ENCODE measurements around the gene TMEM259.

Gene TMEM259

DNA sequence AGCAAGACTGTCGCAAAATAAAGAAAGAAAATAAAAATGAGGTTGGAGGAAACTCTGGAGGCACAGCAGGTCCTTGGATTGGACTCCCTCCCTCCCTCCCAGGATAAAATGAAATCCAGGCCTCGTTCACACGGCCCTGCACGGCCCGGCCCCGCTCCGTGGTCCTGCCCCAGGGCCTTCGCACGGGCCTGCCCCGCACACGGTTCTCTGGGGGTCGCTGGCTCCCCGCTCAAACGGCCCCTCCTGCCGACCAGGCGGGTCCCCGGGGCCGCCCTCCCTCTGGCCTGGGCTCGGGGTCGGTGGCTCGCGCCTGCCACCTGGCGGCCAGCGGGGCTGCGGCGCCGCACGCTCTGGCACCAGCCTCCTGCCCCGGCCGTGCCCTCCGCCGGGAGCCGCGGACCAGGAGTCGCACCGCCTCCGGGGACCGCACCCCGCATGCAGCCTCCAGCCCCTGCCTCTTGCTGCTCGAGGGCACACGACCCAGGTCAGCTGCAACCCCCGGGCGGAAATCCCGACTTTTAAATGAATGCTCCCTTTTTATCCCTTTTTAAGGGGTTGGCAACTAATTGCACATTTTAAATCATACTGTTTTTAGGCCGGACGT is 38.3 kb downstream of the TMEM259 start:
- DNase-seq = peak; percentile 37 to 77

DNA sequence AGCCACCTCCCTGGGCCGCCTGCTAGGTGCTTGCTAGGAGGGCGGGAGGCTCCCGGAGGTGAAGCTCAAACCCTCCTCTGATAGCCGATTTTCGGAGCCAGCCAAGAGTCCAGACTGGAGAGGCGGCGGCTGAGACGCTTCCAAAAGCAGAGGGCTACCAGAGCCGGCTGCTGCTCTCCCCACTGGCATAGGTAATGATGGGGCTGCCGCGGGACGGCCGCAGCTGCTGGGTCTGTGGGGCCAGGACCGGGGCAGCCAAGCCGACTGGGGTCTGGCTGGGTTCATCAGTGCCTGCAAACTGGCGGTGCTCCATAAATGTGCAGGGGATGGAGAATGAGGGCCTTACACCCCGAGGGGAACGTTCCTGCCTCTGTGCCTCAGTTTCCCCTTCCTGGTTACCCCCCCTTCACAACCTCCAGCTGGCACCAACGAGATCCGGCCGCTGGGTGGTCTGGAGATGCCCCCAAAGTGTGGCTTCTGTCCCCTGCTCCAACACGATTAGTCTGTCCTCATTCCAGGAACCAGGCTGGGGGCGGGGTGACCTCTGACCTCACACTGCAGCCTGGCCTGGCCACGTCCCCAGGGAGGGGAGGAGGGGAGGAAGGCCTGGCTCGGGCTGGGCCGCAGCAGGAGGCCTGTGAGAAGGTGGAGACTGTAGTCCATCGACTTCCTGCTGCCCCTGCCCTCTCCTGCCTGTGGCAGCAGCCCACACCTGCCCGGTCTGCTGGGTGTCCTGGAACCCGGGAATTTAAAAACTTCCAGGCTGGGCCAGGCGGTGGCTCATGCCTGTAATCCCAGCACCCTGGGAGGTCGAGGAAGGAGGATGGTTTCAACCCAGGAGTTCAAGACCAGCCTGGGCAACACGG is 40.6 kb downstream of the TMEM259 start:
- peak; percentile 14 to 29 for DNase-seq

DNA sequence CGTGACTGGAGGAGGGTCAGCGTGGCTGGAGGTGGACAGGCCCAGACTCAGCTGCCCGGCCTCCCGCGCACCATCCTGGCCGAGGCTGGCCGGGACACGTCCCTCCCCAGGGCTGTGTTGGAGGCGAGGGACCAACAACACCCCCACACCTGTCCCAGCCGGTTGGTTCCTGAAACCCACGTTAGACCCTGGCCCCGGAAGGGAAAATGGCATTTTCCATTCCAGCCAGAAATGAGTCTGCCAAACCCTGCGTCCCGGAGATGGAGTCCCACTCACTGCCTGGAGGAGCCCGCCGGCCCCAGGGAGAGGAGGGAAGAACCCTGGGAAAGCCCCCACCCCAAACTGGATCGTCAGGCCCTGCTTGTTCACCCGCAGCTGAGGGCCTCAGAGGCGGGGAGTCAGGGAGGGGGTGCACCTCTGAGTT is 41.6 kb downstream of the TMEM259 start:
- DNase-seq = peak in 1 of 2 donors; percentile 22

DNA sequence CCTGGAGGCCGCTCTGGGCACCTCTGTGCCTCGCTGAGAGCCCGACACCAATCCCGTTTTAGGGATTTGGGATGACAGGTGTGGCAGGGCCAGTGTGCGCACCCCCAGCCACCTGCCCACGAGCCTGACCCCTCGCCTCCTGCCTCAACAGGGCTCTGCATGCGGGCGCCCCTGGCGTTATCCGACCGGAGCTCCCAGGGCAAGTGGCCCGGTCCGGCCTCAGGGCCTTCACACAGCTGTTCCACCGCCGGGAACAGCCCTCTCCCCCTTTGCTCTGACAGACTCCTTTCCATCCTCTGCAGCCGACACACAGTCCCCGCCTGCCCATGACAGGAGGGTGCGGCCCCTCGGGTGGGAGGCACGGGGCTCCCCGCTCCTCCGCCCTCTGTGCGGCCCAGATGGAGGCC is 43.9 kb downstream of the TMEM259 start:
- no peak for DNase-seq

DNA sequence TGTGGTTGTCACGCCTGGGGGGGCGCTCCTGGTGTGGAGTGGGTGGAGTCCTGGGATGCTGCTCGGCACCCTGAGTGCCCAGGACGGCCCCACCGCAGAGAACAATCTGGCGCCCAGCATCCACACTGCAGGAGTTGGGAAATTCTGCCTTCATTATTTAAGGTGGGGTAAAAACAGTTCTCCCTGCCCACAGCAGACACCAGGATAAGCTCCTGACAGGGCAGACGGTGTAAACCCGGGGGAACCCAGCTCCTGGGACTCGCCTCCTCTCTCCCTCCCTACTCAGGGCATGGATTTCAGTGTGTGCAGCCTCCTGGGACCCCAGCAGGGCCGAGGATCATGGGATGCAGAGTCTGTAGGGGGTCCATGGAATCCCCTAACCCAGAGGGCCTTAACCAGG is 44.4 kb downstream of the TMEM259 start:
- DNase-seq = no peak

DNA sequence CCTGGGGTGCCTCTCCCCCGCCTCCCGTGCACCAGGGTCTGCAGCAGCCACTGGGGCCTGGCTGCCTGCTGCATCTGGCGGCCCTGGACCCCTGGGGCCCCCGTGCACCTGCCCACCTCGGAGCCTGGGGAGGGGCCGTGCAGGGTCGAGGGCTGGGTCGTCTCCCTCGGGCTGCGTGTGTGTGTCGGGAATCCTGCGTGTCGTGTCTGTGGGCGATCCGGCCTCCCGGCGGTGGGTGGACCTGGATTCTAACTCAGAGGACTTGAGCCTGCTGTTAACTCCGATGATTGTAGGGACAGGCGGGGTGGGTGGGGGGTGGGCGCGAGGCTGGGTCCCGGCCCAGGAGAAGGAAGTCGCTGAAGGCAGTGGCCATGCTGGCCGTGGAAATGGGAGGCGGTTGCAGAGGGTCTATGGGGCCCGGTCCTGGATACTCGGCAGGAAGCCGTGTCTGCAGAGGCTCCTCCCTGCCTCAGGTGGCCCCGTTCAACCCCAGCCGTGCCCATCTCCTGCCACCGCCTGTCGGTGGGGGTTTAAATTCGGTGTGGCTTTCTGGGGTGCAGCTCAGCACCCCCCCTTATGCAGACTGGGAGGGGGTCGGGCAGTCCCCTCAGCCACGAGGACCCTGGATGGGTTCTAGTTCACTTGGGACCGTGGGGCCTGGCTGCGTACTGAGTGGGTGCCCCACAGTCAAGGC is 46.2 kb downstream of the TMEM259 start:
- no peak for DNase-seq

DNA sequence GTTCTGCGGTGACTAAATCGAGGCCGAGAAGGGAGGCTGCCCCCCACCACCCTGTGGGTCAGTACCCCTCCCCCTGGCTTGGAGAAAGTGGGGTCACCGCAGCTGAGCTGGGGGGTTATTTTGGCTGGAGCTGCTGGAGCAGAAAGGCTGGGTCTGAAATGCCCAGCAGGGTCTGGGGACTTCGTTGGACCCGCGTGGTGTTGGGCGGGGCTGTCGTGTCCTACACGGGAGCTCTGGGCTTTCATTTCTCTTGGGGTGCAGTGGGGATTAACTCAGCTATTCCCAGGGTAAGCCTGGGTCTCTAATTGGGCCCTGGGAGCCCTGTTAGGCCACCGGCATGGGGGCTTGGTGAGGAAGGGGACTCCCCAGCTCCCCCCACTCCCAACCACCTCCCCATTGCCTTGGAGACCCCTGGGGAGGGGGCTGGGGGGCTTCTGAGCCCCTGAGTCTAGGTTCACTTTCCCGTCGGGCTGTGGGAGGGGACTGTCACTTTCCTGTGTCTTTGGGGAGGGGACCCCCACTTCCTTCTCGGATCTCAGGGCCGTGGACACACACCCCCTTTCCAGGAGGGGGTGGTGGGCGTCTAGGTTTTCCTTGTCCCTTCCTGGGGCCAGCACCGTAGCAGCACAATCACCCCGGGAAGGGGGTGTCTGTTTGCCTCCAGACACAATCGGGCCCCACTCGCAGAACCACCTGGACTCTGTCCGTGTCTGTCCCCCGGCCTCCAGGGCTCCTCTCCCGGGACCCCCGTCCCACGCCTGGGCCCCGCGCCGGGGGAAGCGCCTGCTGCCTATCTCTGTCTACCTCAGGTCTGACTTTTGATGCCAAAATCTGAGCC is 47.0 kb downstream of the TMEM259 start:
- no peak for DNase-seq

DNA sequence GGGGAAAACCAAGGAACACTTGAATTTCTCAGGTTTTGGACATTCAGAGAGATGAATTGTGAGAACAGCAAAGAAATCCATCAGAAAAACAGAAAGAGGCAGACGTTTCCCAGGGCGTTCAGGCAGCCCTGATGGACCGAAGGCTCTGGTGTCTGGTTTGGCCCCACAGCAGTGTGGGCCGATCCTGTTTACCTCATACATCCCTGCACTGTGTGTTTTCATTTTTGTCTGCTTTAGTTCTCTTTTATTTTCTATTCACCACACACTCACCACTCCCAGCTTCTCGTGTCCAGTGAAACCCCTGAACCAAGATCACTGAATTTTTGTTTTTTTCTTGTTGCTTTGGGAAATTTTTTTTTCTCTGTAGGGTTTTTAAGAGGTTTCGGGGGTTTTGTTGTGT is 48.6 kb downstream of the TMEM259 start:
- DNase-seq = no peak

DNA sequence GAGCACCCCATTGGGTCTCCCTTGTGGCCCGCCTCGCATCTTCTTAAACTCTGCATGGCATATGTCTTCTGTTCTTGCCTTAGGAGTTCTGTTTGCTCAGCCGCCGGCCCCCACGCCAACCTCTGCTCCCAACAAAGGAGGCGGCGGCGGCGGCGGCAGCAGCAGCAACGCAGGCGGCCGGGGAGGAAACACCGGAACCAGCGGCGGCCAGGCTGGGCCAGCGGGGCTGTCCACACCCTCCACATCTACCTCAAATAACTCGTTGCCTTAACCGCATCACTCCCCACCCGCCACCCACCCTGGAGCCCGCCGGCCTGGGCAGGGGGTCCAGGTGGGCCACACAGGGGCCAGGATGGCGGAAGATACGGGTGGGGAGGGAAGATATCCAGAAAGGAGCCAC is 49.1 kb downstream of the TMEM259 start:
- DNase-seq = no peak

DNA sequence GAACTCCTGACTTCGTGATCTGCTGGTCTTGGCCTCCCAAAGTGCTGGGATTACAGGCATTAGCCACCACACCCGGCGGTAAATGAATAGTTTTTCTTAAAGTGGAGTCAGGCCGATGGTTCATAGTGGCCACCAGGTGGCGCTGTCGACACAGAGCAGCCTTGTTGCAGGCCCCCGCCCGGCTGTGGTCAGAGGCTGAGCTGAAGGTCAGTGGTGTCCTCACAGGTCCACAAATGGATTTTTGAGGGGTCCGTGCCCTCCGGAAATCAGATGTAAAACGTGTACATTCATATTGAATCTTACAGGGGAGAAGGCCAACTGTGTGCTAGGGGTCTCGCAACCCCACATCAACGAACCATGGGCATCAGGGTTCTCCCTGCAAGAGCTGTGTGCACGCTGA is 50.2 kb downstream of the TMEM259 start:
- DNase-seq = peak in 1 of 2 donors; percentile 7

DNA sequence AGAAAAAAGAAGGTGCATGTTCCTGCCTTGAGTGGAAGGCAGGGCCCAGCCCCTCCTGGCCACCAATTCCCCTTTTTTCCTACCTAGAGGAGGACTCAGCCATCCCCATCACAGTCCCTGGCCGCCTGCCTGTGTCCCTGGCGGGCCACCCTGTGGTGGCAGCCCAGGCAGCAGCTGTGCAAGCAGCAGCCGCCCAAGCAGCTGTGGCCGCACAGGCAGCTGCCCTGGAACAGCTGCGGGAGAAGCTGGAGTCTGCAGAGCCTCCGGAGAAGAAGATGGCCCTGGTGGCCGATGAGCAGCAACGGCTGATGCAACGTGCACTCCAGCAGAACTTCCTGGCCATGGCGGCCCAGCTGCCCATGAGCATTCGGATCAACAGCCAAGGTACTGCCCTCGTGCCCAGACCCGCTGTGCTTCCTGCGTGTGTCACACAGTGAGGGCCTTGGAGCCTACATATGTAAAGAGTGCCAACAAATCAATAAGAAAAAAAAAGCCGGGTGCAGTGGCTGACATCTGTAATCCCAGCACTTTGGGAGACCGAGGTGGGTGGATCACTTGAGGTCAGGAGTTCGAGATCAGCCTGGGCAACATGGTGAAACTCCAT is 54.3 kb downstream of the TMEM259 start:
- no peak for DNase-seq

DNA sequence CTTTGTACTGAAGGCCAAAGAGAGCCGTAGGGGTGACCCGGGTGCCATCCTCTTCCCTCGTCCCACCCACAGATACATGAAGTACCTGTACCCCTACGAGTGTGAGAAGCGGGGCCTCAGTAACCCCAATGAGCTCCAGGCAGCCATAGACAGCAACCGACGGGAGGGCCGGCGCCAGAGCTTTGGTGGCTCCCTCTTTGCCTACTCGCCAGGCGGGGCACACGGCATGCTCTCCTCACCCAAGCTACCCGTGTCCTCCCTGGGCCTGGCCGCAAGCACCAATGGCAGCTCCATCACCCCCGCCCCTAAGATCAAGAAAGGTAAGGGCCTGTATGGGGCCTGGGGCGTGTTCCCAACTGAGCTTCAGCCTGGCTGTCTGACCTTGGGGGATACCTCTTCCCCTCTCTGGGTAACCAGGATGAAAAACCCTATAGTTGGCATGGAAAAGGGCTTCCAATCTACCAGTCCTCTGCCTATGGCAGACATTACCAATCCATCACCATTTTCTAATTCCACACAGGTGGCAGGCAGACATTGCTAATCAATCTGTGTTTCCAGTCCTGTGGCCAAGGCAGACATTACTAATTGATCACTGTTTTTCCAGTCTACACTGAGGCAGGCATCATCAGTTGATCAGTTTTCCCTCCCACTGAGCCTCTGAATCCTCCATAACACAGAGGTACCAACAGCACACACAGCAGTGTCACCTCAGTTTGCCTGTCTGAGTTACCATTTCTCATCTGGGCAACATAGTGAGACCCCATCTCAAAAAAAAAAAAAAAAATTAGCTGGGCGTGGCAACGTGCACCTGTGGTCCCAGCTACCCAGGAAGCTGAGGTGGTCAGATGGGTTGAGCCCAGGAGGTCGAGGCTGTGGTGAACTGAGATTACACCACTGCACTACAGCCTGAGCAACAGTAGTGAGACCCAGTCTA is 55.9 kb downstream of the TMEM259 start:
- DNase-seq = no peak

DNA sequence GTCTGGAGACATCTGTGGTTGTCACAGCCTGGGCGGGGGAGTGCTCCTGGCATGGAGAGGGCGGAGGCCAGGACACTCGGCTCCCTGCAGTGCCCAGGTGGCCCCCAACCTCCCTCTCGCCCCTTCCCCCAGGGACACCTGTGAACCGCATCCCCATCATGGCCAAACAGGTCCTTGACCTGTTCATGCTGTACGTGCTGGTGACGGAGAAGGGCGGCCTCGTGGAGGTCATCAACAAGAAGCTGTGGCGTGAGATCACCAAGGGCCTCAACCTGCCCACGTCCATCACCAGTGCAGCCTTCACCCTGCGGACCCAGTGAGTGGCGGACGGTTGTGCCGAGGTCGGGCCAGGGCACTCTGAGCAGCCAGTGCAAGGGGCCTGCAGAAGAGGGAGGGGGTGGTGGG is 56.8 kb downstream of the TMEM259 start:
- no peak for DNase-seq

DNA sequence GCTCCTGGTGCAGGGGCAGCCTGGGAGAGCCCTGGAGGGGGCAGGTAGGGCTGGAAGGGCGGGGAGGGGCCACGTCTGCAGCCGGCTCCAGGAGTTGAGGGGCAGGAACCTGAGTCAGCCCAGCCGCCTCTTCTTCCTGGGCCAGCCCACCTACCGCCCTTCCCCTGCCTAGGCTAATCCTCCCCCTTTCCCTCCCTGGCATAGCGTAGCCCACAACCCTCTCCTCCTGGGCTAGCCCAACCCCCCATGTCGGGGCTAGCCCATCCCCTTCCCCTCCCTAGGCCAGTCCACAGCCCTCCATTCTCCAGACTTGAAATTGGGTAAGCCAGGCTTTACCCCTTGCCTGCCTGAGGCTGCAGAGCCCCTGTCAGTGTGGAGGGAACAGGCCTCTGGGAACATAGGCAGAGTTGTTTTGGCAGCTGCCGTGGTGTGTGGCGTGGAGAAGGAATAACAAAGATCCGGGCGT is 57.4 kb downstream of the TMEM259 start:
- DNase-seq = no peak

DNA sequence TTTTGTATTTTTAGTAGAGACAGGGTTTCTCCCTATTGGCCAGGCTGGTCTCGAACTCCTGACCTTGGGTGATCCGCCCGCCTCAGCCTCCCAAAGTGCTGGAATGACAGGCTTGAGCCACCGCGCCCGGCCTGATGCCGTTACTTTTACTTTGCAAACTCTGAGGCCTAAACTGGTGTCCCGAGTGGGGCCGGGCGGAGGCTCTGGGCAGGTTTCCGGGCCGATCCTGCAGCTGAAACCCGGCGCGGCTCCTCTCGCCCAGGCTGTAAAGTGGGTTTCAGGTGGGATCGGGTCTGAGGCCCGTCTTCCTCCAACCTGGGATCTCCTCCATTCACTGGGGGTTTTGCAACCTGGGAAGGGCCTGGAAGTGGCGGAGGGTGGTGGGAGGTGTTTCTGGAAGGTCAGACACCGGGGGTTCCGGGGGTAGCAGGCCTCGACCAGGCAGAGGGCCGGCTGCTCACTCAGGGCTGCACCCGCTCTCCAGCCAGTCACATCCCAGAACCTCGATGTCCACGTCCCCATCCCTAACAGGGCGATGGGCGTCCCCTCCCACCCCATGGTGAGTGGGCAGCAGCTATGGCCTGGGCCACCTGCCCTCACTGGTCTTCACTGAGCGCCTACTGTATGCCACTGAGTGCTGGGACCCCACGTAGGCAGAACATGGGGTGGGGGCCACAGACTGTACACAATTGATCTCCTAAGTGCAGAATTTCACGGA is 58.1 kb downstream of the TMEM259 start:
- no peak for DNase-seq

DNA sequence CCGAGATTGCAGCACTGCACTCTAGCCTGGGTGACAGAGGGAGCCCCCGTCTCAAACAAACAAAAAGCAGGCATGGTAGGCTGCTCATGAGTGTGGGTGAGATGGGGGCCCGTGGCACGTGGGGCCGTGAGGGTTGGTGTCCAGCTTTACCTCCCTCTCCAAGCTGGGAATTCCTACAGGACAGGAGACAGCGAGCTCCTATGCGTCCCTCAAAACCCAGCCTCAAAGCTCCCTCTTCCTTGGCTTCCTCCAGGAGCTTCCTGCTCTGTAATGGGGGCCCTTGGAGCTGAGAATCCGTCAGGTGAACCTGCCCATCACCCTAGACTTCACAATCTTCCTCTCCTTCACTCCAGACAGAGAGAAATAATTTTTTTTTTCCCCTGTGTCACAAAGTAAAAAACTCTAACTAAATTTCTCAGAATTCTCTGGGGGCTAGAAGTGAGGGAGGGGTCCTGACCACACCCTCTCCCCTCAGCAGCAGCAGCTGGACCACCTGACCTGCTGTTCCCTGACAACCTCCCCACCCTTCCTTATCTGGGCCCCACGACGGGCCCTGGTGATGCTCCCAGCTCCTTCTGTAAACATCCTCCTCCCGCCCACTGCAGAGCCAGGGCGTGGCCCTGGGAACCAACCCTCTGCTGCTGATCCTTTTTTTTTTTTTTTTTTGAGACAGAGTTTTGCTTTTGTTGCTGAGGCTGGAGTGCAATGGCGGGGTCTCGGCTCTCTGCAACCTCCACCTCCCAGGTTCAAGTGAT is 58.9 kb downstream of the TMEM259 start:
- peak; percentile 38 to 47 for DNase-seq

DNA sequence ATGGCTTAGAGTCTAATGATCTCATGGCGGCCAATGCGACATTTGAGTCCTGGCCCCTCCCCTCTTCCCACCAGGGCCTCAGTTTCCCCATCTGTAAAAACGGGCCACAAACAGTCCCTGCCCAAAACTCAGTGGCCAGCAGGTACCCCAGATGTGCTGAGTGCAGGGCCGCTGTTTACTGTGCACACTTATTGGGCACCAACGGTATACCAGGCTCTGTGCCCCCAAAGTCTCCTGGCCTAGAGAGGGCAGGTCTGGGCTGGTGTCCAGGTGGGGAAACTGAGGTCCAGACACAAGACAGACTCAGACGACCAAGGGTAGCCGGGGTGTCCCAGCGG is 60.4 kb downstream of the TMEM259 start:
- no peak for DNase-seq

DNA sequence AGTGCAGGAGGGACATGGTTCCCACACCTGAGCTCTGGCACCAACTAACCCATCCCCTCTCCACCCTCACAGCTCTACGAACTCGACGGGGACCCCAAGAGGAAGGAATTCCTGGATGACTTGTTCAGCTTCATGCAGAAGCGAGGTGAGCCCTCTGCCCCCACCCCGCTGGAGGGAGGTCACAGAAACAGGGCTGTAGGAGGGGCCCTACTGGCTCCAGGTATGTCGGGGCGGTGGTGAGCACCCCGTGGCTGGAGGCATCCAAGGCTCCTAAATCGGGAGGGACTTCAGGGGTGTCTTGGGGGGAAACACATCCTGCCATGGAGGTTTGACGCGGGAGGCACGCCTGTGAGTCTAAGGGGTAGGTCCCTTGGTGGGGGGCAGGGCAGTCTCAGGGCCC is 60.9 kb downstream of the TMEM259 start:
- no peak for DNase-seq

All from inflammatory macrophage treated with lipopolysaccharide for 1 hour (primary cell).